B cell (primary cell): ENCODE data around the gene ZNF280D. TPM values are rescaled to one million over a fixed set of nuclear protein-coding genes. Genes with fewer than 3 reads are reported as not detected.

Source experiments
- ATAC-seq: fragments of 200-7000 bp; cut with Tn5 transposase; one replicate; pipeline ENCODE4 v1.10.0; 2021; ENCODE audit warnings: low read depth, mild to moderate bottlenecking, moderate number of reproducible peaks, moderate library complexity
- CTCF ChIA-PET: fragments of 350-600 bp; sonication (Branson Sonifier 250); formaldehyde crosslinking; loops from one replicate; lab custom pipeline; 2021; ENCODE audit warnings: antibody characterized with exemption, inconsistent platforms; lab: Charles Lee
- POLR2A ChIA-PET: fragments of 350-600 bp; sonication (Branson Sonifier 250); formaldehyde crosslinking; loops from one replicate; lab custom pipeline; 2021; ENCODE audit warnings: antibody characterized with exemption; lab: Charles Lee
- DNase-seq: peaks from one replicate; pipeline ENCODE4 v3.0.0; 2013
- H2AFZ ChIP-seq: 2 replicates; pipeline ENCODE4 v1.6.1; 2012; ENCODE audit warnings: mild to moderate bottlenecking, low read depth, low read length; ENCODE audit not compliant: insufficient read depth, poor library complexity, severe bottlenecking
- H3K27ac ChIP-seq, 2 donors: 1 replicate in 1 of 2; 2 replicates in 1 of 2; pipeline ENCODE4 v1.5.1; 2012 to 2013; ENCODE audit warnings: low read length in 2 of 2, mild to moderate bottlenecking in 2 of 2, moderate library complexity in 1 of 2
- H3K27me3 ChIP-seq, 4 experiments: fragments of 200-600 bp in 1 of 4; sonication (generic) in 1 of 4; replicated peaks in 1 of 4; 1 replicate in 2 of 4; 2 replicates in 2 of 4; pipeline versions ENCODE4 v1.6.1 to v1.7.0; 2013 to 2016; ENCODE audit warnings: low read length in 3 of 4, mild to moderate bottlenecking in 2 of 4, mixed read lengths in 1 of 4, moderate library complexity in 1 of 4; ENCODE audit not compliant: insufficient read depth in 4 of 4, control insufficient read depth in 3 of 4; ENCODE audit errors: control extremely low read depth in 1 of 4
- H3K36me3 ChIP-seq, 2 experiments: replicated peaks in 1 of 2; 1 replicate in 1 of 2; 2 replicates in 1 of 2; pipeline versions ENCODE4 v1.6.1 to v1.7.1; 2013; ENCODE audit warnings: low read length in 1 of 2; ENCODE audit not compliant: insufficient read depth in 2 of 2, control insufficient read depth in 1 of 2; ENCODE audit errors: control extremely low read depth in 1 of 2, extremely low read depth in 1 of 2
- H3K4me1 ChIP-seq, 2 donors: fragments of 200-600 bp in 1 of 2; sonication (generic) in 1 of 2; 1 replicate in 1 of 2; 2 replicates in 1 of 2; pipeline versions ENCODE4 v1.5.1 to v1.6.1; 2013 to 2017; ENCODE audit warnings: low read length in 2 of 2; ENCODE audit not compliant: control insufficient read depth in 2 of 2, insufficient read depth in 2 of 2
- H3K4me2 ChIP-seq: replicated peaks from 2 replicates; pipeline ENCODE3; 2012; ENCODE audit warnings: mild to moderate bottlenecking, low read depth, low read length; ENCODE audit not compliant: poor library complexity, severe bottlenecking
- H3K4me3 ChIP-seq, 5 experiments: fragments of 200-600 bp in 1 of 5; sonication (generic) in 1 of 5; 1 replicate in 3 of 5; 2 replicates in 2 of 5; pipeline versions ENCODE4 v1.5.1 to v1.7.0; 2011 to 2016; ENCODE audit warnings: low read length in 4 of 5, mild to moderate bottlenecking in 4 of 5, low read depth in 2 of 5, control low read depth in 1 of 5, moderate library complexity in 1 of 5; ENCODE audit not compliant: insufficient read depth in 1 of 5; ENCODE audit errors: control extremely low read depth in 1 of 5, extremely low read depth in 1 of 5
- H3K79me2 ChIP-seq: fragments of 200-600 bp; sonication (generic); one replicate; pipeline ENCODE4 v1.6.0; 2016; ENCODE audit warnings: low read length; ENCODE audit not compliant: control insufficient read depth, insufficient read depth
- H3K9ac ChIP-seq: fragments of 200-600 bp; sonication (generic); 2 replicates; pipeline ENCODE4 v1.6.1; 2017; ENCODE audit warnings: mild to moderate bottlenecking, low read length, moderate library complexity
- H3K9me3 ChIP-seq, 3 donors: one replicate each; pipeline versions ENCODE4 v1.6.1 to v1.7.1; 2013; ENCODE audit warnings: low read length in 2 of 3; ENCODE audit not compliant: control insufficient read depth in 2 of 3, insufficient read depth in 1 of 3; ENCODE audit errors: control extremely low read depth in 1 of 3
- H4K20me1 ChIP-seq: 2 replicates; pipeline ENCODE4 v1.6.0; 2012; ENCODE audit warnings: mild to moderate bottlenecking, low read length; ENCODE audit not compliant: insufficient read depth, control insufficient read depth, poor library complexity, severe bottlenecking
- H3K27ac Mint-ChIP-seq: one replicate; pipeline ENCODE4 v1.8.0; 2021; ENCODE audit warnings: mixed read lengths
- H3K27me3 Mint-ChIP-seq: one replicate; pipeline ENCODE4 v1.8.0; 2021; ENCODE audit warnings: mixed read lengths
- H3K4me1 Mint-ChIP-seq: one replicate; pipeline ENCODE4 v1.8.0; 2021; ENCODE audit warnings: mixed read lengths
- H3K4me3 Mint-ChIP-seq: one replicate; pipeline ENCODE4 v1.8.0; 2021; ENCODE audit warnings: mixed read lengths
- H3K9me3 Mint-ChIP-seq: one replicate; pipeline ENCODE4 v1.8.0; 2022; ENCODE audit warnings: mixed read lengths; ENCODE audit not compliant: insufficient read depth
- CTCF ChIP-seq: fragments of 200-600 bp; IDR thresholded peaks from one replicate; pipeline ENCODE4 v1.8.0; 2022; ENCODE audit warnings: antibody characterized with exemption, mild to moderate bottlenecking
- EZH2 ChIP-seq: IDR thresholded peaks from 2 replicates; pipeline ENCODE4 v1.6.1; 2012; ENCODE audit warnings: borderline replicate concordance, low read depth, mild to moderate bottlenecking, moderate library complexity, low read length; ENCODE audit not compliant: insufficient read depth, poor library complexity, severe bottlenecking
- WGBS: methylation state at CpG from one replicate; pipeline ENCODE4 v1.1.5; 2013; ENCODE audit warnings: missing lambda C conversion rate; ENCODE audit not compliant: insufficient coverage; 5-methylcytosine and 5-hydroxymethylcytosine counted together
- intact Hi-C: fragments of 100-400 bp; cut with micrococcal nuclease; formaldehyde crosslinking; loops from one replicate; pipeline ENCODE4 v1.10.0; 2022
- polyA plus RNA-seq: library from polyadenylated mRNA; depleted of rRNA; stranded (reverse); fragments of >200 nt; gene quantifications from 2 replicates; pipeline ENCODE4 v1.2.3, GENCODE V29; 2012
- total RNA-seq, 2 donors: library from RNA; stranded (reverse); fragments of 120-200 nt in 1 of 2; gene quantifications; 1 replicate in 1 of 2; 2 replicates in 1 of 2; pipeline versions ENCODE4 v1.2.3 to v1.2.4, GENCODE V29; 2013 to 2022

ZNF280D gene
- total and polyA plus RNA-seq, 2 donors (not counting 1 experiment from before 2014, with no cell fraction given), result 14.7 to 68.3 TPM

DNA sequence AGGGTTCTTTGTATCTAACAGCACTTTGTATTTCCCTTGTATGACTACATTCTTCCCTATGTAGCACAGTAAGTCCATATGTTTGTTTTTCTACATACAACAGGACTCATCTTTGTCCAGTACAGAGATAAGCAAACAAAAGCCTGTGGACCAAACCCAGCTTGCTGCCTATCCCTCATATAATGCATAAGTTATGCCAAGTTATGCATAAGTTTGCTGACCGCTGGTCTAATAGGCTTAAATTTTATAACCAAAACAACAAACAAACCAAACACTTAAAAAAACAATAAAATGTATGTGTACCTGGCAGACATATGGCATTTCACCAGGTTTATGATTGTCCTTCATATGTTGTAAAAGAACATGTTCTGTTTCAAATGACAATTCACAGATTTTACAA lies 56.0 kb downstream of the ZNF280D start:
- CTCF ChIA-PET, result no interaction called here

GRCh38 chr15:56675930-56676329 lies 57.4 kb downstream of the ZNF280D start:
- Mint-ChIP-seq H3K4me1 (no peaks in the 10 kb centered on the region), H3K27me3 (no peaks in the 10 kb centered on the region), H3K9me3 (no peaks in the 10 kb centered on the region), H3K27ac (no peak overlapping the region), H3K4me3 (no peak overlapping the region)
- no peaks in the 10 kb centered on the region for H3K27me3 ChIP-seq
- H3K4me1 ChIP-seq, result no peaks in the 10 kb centered on the region
- no peak overlapping the region for H3K4me2 ChIP-seq
- CTCF ChIA-PET, result interaction anchor here (1.1 kb wide), 1 partner anchor 184 kb away, joined by 3 read pairs; no protein-coding TSS in a partner anchor
- H3K27ac ChIP-seq, result no peak overlapping the region
- no peak overlapping the region for H3K4me3 ChIP-seq
- DNase-seq (no peak), ATAC-seq (no peak)
- no peak overlapping the region for H3K9ac ChIP-seq
- H3K79me2 ChIP-seq, result no peaks in the 10 kb centered on the region
- intact Hi-C loops, result no loop called here
- no peak overlapping the region for H2AFZ ChIP-seq
- TF ChIP-seq CTCF (no peak), EZH2 (no peak)
- H4K20me1 ChIP-seq, result no peaks in the 10 kb centered on the region
- POLR2A ChIA-PET, result no interaction called here
- H3K36me3 ChIP-seq, result peaks cover 11 to 28% of the 10 kb centered on the region in 2 experiments
- no CpG with 5 or more reads among the region's 1 CpG for WGBS
- no peaks in the 10 kb centered on the region for H3K9me3 ChIP-seq

More for the DNA sequence above, 56.0 kb downstream of the ZNF280D start:
- intact Hi-C loops, result no loop called here
- Histone ChIP-seq H4K20me1 (no peaks in the 10 kb centered on the region), H3K4me2 (no peak overlapping the region), H3K9ac (no peak overlapping the region), H3K36me3 (peaks cover 12 to 28% of the 10 kb centered on the region in 2 experiments), H3K27me3 (no peaks in the 10 kb centered on the region), H3K79me2 (no peaks in the 10 kb centered on the region), H3K9me3 (no peaks in the 10 kb centered on the region), H3K27ac (no peak overlapping the region), H3K4me3 (no peak overlapping the region), H2AFZ (no peak overlapping the region), H3K4me1 (no peaks in the 10 kb centered on the region)
- DNase-seq (no peak), ATAC-seq (no peak)
- WGBS, result no CpG with 5 or more reads among the region's 1 CpG
- H3K4me1 Mint-ChIP-seq, result no peaks in the 10 kb centered on the region
- H3K4me3 Mint-ChIP-seq, result no peak overlapping the region
- TF ChIP-seq EZH2, result no peak
- no peaks in the 10 kb centered on the region for H3K9me3 Mint-ChIP-seq
- POLR2A ChIA-PET, result interaction anchor here (0.6 kb wide), 1 partner anchor 402 kb away, joined by 9 read pairs; no protein-coding TSS in a partner anchor
- H3K27ac Mint-ChIP-seq, result no peak overlapping the region
- no peaks in the 10 kb centered on the region for H3K27me3 Mint-ChIP-seq
